Large intestine (tissue), 3 donors: ENCODE measurements around the gene CBY3. TPM values are rescaled to one million over a fixed set of nuclear protein-coding genes. Genes with fewer than 3 reads are reported as not detected.
"Not testable (repeated sequence)": the region's sequence is repeated elsewhere in the genome, so short reads cannot be mapped to it uniquely, and the experiment has no call there.

Experiments
- DNase-seq, 2 donors: peaks; one replicate each; pipeline versions ENCODE4 v3.0.0 to v3.0.0-alpha.2; 2013
- H3K27ac ChIP-seq: one replicate; pipeline ENCODE4 v1.5.1; 2013; ENCODE audit warnings: low read length
- H3K27me3 ChIP-seq: 2 replicates; pipeline ENCODE4 v1.6.1; 2013; ENCODE audit warnings: low read length; ENCODE audit not compliant: control insufficient read depth, insufficient read depth
- H3K36me3 ChIP-seq: 2 replicates; pipeline ENCODE4 v1.6.1; 2013; ENCODE audit warnings: low read length; ENCODE audit not compliant: control insufficient read depth, insufficient read depth
- H3K4me1 ChIP-seq: one replicate; pipeline ENCODE4 v1.6.1; 2013; ENCODE audit warnings: low read length; ENCODE audit not compliant: control insufficient read depth, insufficient read depth
- H3K4me3 ChIP-seq: one replicate; pipeline ENCODE4 v1.5.1; 2013; ENCODE audit warnings: low read length
- H3K9me3 ChIP-seq: one replicate; pipeline ENCODE4 v1.6.1; 2013; ENCODE audit warnings: mild to moderate bottlenecking, low read depth, low read length, moderate library complexity; ENCODE audit not compliant: control insufficient read depth
- WGBS: methylation state at CpG from one replicate; pipeline ENCODE4 v1.1.5; 2013; ENCODE audit warnings: low lambda C conversion rate; ENCODE audit not compliant: insufficient coverage; 5-methylcytosine and 5-hydroxymethylcytosine counted together
- polyA plus RNA-seq: library from polyadenylated mRNA; unstranded; fragments of 120-200 nt; gene quantifications from one replicate; pipeline ENCODE4 v1.2.1, GENCODE V29; 2013

The CBY3 gene
- polyA plus RNA-seq, 1 donor = 1.2 TPM

- DNase-seq, H3K36me3 ChIP-seq, H3K9me3 ChIP-seq, H3K4me3 ChIP-seq, H3K27me3 ChIP-seq, H3K4me1 ChIP-seq, H3K27ac ChIP-seq: not testable (repeated sequence)
- no CpG with 5 or more reads among the region's 16 CpGs for WGBS
Observed at GRCh38 chr5:179643141-179643920, 37.5 kb downstream of the CBY3 start.

GRCh38 chr5:179642626-179643025 is 38.2 kb downstream of the CBY3 start:
- H3K27me3 ChIP-seq, H3K9me3 ChIP-seq, H3K4me1 ChIP-seq, H3K27ac ChIP-seq, H3K36me3 ChIP-seq, DNase-seq, H3K4me3 ChIP-seq: not testable (repeated sequence)
- WGBS = no CpG with 5 or more reads among the region's 17 CpGs

GRCh38 chr5:179641745-179642144 is 39.1 kb downstream of the CBY3 start:
- not testable (repeated sequence) for H3K27ac ChIP-seq, DNase-seq, H3K9me3 ChIP-seq, H3K4me1 ChIP-seq, H3K27me3 ChIP-seq, H3K4me3 ChIP-seq, H3K36me3 ChIP-seq
- WGBS = no CpG with 5 or more reads among the region's 4 CpGs

- H3K4me3 ChIP-seq, DNase-seq, H3K27ac ChIP-seq, H3K9me3 ChIP-seq, H3K27me3 ChIP-seq, H3K36me3 ChIP-seq, H3K4me1 ChIP-seq: not testable (repeated sequence)
- no CpG with 5 or more reads among the region's 11 CpGs for WGBS
Observed at GRCh38 chr5:179639296-179639695, 41.5 kb downstream of the CBY3 start.

- H3K36me3 ChIP-seq, H3K4me1 ChIP-seq, H3K4me3 ChIP-seq, H3K9me3 ChIP-seq, H3K27ac ChIP-seq, H3K27me3 ChIP-seq, DNase-seq: not testable (repeated sequence)
- WGBS = no CpG with 5 or more reads among the region's 49 CpGs
Observed at GRCh38 chr5:179634370-179635172, 46.3 kb downstream of the CBY3 start.

- H3K27ac ChIP-seq, H3K36me3 ChIP-seq, H3K9me3 ChIP-seq, H3K27me3 ChIP-seq, DNase-seq, H3K4me1 ChIP-seq: not testable (repeated sequence)
- WGBS = no CpG with 5 or more reads among the region's 38 CpGs
- H3K4me3 ChIP-seq = peak overlapping the region; percentile 31
Observed at GRCh38 chr5:179633501-179634369, 47.1 kb downstream of the CBY3 start.

Other genes starting within 250 kb of the CBY3 start
- gene RUFY1, start 130.5 kb downstream of the CBY3 start, polyA plus RNA-seq = 43.3 TPM
- 1,181 TPM for gene HNRNPH1, start 57.4 kb downstream of the CBY3 start, polyA plus RNA-seq
- 473 TPM for gene CANX, start 17.9 kb upstream of the CBY3 start, polyA plus RNA-seq
- 29.9 TPM for gene MAML1, start 51.8 kb upstream of the CBY3 start, polyA plus RNA-seq
- gene LTC4S, start 113.0 kb upstream of the CBY3 start, polyA plus RNA-seq = 2.9 TPM
- gene MGAT4B, start 125.8 kb upstream of the CBY3 start, polyA plus RNA-seq = 185 TPM
- gene SQSTM1, start 139.9 kb upstream of the CBY3 start, polyA plus RNA-seq = 165 TPM
- gene MRNIP, start 177.8 kb upstream of the CBY3 start, polyA plus RNA-seq = 39.4 TPM
- 83.0 TPM for gene TBC1D9B, start 226.9 kb upstream of the CBY3 start, polyA plus RNA-seq